ENCODE data around the gene RGL1.
"Not testable (repeated sequence)": the region's sequence is repeated elsewhere in the genome, so short reads cannot be mapped to it uniquely, and the experiment has no call there.

Gene RGL1

GRCh38 chr1:183778045-183778444, 26.9 kb upstream of the RGL1 start:
- no peak for TF ChIP-seq CTCF (IDR thresholded peaks at IDR 0.05; ENCODE audit: insufficient read depth, missing control alignments)
- DNase-seq (ENCODE audit: insufficient read length, low spot score), result no peak
- FAIRE-seq, result no peak

DNA sequence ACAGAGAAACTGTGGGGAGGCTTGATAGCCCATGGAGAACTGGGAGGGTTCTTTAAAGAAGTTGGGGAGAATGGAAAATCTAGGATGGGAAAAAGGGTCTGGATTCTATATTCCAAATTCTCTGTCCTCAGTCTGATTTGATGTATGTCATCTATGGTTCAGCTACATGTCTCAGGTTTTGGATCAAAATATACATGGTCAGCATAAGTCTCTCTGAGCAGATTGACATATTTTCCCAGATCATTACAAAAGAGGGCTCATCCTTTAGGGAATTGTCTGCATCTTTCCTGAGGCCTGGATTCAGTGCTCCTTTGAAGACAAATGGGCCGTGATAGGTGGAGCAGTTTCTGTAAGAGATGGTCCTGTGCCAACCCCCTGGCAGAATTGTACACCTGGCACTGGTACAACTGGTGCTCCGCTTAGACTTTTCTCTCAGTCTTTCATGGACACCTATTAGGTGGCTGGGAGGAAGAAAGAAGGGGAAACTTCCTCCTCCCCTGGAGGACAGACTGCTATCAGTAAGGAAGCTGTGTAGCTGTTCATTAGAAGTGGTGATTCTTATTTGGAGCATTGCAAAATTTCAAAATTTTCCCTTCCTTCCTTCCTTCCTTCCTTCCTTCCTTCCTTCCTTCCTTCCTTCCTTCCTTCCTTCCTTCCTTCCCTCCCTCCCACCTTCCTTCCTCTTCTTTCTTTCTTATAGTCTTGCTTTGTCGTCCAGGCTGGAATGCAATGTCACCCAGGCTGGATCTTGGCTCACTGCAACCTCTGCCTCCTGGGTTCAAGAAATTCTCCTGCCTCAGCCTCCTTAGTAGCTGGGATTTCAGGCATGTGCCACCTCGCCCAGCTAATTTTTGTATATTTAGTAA, 26.1 kb upstream of the RGL1 start:
- FAIRE-seq (no peak), DNase-seq (ENCODE audit: insufficient read length, low spot score) (no peak)

GRCh38 chr1:183780159-183780558, 24.8 kb upstream of the RGL1 start:
- TF ChIP-seq CTCF (IDR thresholded peaks at IDR 0.05; ENCODE audit: insufficient read depth, missing control alignments), result no peak
- DNase-seq (ENCODE audit: insufficient read length, low spot score), result no peak
- no peak for FAIRE-seq

More for the DNA sequence above, 26.1 kb upstream of the RGL1 start:
- no peak for TF ChIP-seq CTCF (IDR thresholded peaks at IDR 0.05; ENCODE audit: insufficient read depth, missing control alignments)

- FAIRE-seq (no peak), DNase-seq (ENCODE audit: insufficient read length, low spot score) (no peak)
- no peak for TF ChIP-seq CTCF (IDR thresholded peaks at IDR 0.05; ENCODE audit: insufficient read depth, missing control alignments)
These were observed 24.2 kb upstream of the RGL1 start for GRCh38 chr1:183780757-183781156.

DNA sequence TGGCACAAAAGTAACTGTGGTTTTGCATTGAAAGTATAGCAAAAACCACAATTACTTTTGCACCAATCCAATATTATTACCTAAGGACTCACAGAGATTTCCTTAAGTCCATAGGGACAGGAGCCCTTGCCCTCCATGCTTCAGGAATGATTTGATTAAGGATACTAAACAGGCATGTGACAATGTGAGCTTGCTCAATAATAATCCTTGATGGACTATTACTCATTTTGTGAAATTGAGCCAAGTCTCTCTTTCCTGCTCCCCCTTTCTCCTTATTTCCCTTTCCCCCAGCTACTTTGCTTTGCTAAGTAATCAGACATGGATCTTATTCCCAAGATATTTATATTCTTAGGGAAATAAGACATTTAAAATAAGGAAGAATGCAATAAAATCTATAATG, 21.6 kb upstream of the RGL1 start:
- FAIRE-seq (no peak), DNase-seq (ENCODE audit: insufficient read length, low spot score) (no peak)
- TF ChIP-seq CTCF (IDR thresholded peaks at IDR 0.05; ENCODE audit: insufficient read depth, missing control alignments), result no peak

DNA sequence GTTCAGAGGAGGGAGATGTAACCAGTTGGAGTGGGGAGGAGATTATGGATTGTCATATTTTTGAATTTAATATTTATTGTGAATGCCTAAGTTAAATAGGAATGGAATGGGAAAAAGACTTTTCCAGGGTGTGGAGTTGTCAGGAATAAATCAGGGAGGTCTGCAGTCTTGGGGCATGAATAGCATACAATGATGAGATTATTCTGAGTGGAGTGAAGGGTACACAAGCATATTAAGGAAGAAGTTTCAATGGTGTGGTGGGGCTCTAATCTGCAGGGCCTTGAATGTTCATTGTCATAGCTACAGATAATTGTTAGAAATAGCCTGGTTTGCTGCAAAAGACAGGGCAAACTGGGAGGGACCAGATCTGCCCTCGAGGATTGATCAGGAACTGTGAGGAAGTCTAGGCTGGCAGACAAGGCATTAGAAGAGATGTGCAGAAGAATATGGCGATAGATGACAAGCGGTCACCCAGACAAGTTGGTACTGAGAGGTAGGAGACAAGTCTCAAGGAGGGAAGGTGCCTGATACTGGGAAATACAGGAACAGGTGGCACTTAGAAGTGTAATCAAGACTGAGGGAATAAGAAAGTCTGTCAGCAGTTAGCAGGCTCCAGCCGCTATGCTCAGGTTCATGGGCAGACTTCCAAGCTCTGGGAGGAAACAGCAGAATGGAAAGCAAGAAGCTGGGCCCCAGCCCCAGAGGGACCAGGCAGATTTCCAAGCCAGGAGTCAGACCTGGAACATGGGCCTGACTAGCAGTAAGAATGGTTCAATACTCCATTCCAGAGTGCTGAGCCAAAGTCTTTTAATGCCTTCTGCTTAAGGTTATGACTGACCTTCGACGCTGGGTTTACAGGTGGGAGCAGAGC, 20.9 kb upstream of the RGL1 start:
- FAIRE-seq (no peak), DNase-seq (ENCODE audit: insufficient read length, low spot score) (no peak)
- TF ChIP-seq CTCF (IDR thresholded peaks at IDR 0.05; ENCODE audit: insufficient read depth, missing control alignments), result no peak

DNA sequence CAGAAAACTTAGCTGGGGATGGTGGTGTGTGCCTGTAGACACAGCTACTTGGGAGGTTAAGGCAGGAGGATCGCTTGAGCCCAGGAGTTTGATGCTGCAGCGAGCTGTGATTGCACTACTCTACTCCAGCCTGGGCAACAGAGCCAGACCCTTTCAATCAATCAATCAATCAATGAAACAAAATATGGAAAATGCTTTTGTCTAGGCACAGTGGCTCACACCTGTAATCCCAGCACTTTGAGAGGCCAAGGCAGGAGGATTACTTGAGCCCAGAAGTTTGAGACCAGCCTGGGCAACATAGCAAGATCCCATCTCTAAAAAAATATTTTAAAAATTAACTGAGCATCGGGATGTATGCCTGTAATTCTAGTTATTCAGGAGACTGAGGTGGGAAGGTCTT, 19.0 kb upstream of the RGL1 start:
- DNase-seq (ENCODE audit: insufficient read length, low spot score); FAIRE-seq: not testable (repeated sequence)
